Uterus (tissue), 2 donors: ENCODE results near the gene GABARAP.

ENCODE experiments used
- POLR2A ChIP-seq, 2 donors: fragments of 450-650 bp; IDR thresholded peaks; one replicate each; pipeline ENCODE4 v1.6.1; 2016; ENCODE audit warnings: antibody characterized with exemption in 2 of 2, mild to moderate bottlenecking in 1 of 2, moderate library complexity in 1 of 2
- TF ChIP-seq, protein P1 (sequence below), 4 experiments: fragments of 200-600 bp in 2 of 4; fragments of 450-650 bp in 2 of 4; sonication (generic) in 2 of 4; IDR thresholded peaks; one replicate each; pipeline ENCODE4 v1.5.1; 2016 to 2019; ENCODE audit warnings: antibody characterized with exemption in 4 of 4, mild to moderate bottlenecking in 2 of 4, moderate library complexity in 1 of 4

DNA sequence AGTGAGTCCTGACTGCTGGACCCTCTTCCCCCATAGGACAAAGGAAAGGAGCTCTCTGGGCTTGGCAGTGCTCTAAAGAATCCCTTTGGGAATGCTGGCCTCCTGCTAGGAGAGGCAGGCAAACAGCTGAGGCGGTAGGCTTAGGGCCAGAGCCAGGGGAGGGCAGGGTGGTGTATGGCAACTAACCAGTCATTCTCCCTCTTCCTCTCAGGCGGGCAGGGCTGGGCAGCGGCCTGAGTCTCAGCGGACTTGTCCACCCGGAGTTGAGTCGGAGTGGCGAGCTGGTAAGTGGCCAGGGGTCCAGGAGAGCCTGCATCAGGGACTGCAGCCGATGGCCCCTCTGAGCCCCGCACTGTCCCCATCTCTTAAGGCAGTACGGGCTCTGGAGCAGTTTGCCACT lies 18.1 kb downstream of the GABARAP start:
- TF ChIP-seq POLR2A (IDR thresholded peaks at IDR 0.05): no peak
- TF ChIP-seq, protein P1, sequence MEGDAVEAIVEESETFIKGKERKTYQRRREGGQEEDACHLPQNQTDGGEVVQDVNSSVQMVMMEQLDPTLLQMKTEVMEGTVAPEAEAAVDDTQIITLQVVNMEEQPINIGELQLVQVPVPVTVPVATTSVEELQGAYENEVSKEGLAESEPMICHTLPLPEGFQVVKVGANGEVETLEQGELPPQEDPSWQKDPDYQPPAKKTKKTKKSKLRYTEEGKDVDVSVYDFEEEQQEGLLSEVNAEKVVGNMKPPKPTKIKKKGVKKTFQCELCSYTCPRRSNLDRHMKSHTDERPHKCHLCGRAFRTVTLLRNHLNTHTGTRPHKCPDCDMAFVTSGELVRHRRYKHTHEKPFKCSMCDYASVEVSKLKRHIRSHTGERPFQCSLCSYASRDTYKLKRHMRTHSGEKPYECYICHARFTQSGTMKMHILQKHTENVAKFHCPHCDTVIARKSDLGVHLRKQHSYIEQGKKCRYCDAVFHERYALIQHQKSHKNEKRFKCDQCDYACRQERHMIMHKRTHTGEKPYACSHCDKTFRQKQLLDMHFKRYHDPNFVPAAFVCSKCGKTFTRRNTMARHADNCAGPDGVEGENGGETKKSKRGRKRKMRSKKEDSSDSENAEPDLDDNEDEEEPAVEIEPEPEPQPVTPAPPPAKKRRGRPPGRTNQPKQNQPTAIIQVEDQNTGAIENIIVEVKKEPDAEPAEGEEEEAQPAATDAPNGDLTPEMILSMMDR (IDR thresholded peaks at IDR 0.05): no peak
